Stimulated activated CD8-positive, alpha-beta memory T cell treated with anti-CD3 and anti-CD28 coated beads, Interleukin-7, amount 100 ng/mL, for 4 hours (primary cell): ENCODE measurements around the gene C16orf46.
A peak's percentile ranks its signal among the peaks of the same experiment; 100 is the strongest.
"Not testable (repeated sequence)": the region's sequence is repeated elsewhere in the genome, so short reads cannot be mapped to it uniquely, and the experiment has no call there.

Experiments used
- DNase-seq, 2 donors: peaks; one replicate each; pipeline ENCODE4 v3.0.0-alpha.2; 2020; ENCODE audit warnings: low read depth in 2 of 2

C16orf46 gene

GRCh38 chr16:81077076-81077940 lies at the start of gene C16orf46:
C16orf46 (minus strand) TSS chr16:81077238; CDS start chr16:81063955, 13,283 bp downstream.
- DNase-seq, result peak; percentile 95 to 96

- DNase-seq, result no peak
These were observed 46.2 kb upstream of the C16orf46 start for GRCh38 chr16:81123092-81123852.

GRCh38 chr16:81121474-81121990 lies 44.5 kb upstream of the C16orf46 start:
- no peak for DNase-seq

DNA sequence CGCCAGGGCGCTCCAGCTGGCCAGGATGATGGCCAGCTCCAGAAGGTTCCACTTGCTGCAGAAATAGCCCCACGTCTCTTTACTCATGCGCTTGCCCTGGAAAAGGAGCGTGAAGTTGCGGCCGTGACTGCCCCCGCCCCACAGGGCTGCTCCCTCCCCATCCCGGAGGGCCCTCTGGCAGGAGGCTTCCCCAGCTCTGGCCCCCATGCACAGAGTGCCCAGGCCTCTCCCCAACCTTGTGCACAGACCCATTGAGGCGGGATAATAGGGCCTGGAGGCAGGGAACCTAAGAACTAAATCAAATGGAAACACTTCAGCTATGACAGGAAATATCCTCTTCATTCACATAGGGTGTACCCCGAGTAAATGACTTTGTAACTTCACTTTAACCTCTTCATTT lies 40.4 kb upstream of the C16orf46 start:
- no peak for DNase-seq

GRCh38 chr16:81116285-81116684 lies 39.2 kb upstream of the C16orf46 start:
- DNase-seq, result no peak

DNA sequence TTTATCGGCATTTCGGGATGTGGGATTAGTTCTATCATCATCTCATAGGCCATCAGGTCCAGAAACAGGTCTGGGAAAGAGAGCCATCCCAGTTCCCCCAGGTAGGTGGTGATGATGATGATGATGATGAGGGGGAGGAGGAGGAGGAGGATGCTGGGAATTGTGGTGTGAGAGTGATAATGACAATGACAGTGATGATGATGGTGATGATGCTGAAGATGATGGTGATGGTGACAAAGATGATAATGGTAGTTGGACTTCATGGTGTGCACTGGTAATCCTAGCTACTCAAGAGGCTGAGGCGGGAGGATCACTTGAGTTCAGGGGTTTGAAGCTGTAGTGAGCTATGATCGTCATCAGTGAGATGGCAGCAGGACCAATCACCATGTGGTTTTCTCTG lies 35.4 kb upstream of the C16orf46 start:
- no peak for DNase-seq

- not testable (repeated sequence) for DNase-seq
These were observed 32.2 kb upstream of the C16orf46 start for GRCh38 chr16:81109274-81109673.

DNA sequence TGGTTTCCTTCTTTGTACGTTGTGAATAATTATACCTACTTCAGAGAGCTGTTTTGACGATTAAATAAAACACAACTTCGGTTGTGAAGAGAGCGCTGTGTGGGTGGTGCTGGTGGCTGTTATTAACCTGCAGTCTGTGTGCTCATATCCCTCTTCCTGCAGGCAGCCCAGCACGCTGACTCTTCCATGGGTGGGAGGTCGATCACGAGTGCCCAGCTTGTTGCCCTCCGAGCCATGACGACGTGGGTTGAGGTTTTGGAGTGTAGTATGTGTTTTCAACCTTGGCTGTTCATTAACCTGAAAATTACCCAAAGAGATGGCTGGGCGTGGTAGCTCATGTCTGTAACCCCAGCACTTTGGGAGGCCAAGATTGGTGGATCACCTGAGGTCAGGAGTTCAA lies 30.5 kb upstream of the C16orf46 start:
- no peak for DNase-seq

DNA sequence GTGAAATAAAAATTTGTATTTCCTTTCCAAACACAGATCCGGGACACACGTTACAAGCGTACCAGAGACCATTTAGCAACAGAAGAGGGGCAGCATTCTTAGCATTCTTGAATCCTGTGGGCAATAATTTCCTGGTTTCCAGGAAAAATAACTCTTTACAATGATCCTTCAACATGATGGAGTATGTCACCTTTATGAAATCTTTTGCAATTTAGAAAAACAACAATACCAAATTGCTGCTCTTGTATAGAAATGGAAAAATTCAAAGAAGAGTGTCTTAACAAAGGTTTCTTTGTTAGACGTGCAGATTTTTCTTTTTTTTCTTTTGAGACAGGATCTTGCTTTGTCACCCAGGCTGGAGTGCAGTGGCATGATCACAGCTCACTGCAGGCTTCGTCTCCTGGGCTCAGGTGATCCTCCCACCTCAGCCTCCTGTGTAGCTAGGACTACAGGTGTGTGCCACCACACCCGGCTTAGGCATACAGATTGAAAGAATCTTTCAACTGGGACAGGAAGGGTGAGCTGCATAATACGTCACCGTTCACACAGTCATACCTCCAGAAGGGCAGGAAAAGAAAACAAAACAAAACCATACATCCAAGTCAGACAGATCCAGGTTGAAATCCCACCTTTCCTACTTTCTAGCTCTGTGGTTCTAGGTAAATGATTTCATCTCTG lies 29.9 kb upstream of the C16orf46 start:
- DNase-seq, result no peak

DNA sequence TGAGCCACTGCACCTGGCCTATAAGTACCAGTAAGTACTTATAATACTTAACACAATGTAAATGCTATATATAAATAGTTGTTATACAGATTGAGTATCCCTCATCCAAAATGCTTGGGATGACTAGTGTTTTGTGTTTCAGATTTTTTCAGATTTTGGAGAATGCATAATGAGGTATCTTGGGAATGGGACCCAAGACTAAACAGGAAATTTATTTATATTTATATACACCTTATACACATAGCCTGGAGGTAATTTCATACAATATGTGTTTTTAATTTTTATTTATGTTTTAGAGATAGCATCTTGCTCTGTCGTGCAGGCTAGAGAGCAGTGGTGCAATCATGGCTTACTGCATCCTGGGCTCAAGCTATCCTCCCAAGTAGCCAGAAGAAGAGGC lies 28.9 kb upstream of the C16orf46 start:
- DNase-seq, result no peak

GRCh38 chr16:81101702-81102101 lies 24.7 kb upstream of the C16orf46 start:
- DNase-seq, result no peak

GRCh38 chr16:81099958-81100357 lies 22.9 kb upstream of the C16orf46 start:
- DNase-seq, result no peak

GRCh38 chr16:81097230-81097629 lies 20.2 kb upstream of the C16orf46 start:
- no peak for DNase-seq

- DNase-seq, result no peak
These were observed 19.7 kb upstream of the C16orf46 start for GRCh38 chr16:81096715-81097208.

- peak; percentile 96 to 99 for DNase-seq
These were observed 19.1 kb upstream of the C16orf46 start, which contains the start of gene GCSH for GRCh38 chr16:81095953-81096714. GCSH (minus strand) TSS chr16:81096395; CDS start chr16:81096278, 117 bp downstream.

GRCh38 chr16:81095653-81095952 lies 18.6 kb upstream of the C16orf46 start:
- no peak for DNase-seq

- no peak for DNase-seq
These were observed 17.8 kb upstream of the C16orf46 start for GRCh38 chr16:81094771-81095251.

- DNase-seq, result no peak
These were observed 11.8 kb upstream of the C16orf46 start for GRCh38 chr16:81088836-81089235.

- no peak for DNase-seq
These were observed 4.0 kb upstream of the C16orf46 start for GRCh38 chr16:81081014-81081413.

DNA sequence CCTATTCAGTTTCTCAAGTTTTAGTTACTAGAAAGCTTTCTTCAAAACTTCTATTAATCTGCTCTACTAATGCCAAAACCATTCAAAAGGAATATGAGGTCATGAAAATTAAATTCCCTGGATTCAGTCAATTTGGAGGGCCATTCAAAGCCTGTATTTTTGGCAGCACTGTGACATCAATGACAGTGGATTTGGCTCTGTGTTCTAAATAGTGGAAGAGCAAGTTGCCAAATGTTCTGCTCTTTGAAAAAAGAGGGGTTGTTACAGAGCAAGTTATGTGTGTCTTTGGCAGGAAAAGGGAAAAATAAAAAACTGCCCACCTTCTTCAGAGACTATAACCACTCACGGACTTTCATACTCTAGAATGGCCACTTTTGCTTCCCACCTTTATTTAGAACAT lies 3.2 kb upstream of the C16orf46 start:
- DNase-seq, result no peak

DNA sequence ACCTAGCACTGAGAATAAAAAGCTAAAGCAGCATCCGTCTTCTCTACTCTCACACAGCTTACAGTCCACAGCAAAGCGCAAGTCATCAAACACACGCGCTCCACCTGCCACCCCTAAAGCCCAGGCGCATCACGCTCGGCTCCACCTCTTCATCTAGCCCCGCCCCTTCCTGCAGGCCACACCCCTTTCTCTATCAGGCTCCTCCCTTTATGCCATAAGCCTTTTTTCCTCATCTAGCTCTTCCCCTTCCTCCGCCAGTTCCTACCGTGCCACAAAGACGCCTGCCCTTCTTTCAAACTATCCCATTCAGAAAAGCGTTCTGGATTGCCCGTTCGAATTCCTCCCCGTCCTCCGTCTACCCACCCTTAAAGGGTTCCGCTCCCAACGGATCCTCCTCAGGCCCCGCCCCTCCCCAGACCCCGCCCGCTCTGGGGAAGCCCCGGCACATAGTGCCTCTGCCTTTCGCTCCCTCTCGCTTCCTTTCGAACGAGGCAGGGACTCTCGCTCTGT lies 417 bp downstream of the C16orf46 start:
- DNase-seq, result peak; percentile 86 to 91
